NCI-H524 treated with DMSO at 0.1 percent for 48 hours (cell line): ENCODE results near the gene SP140L.
"Not testable (repeated sequence)": the region's sequence is repeated elsewhere in the genome, so short reads cannot be mapped to it uniquely, and the experiment has no call there.

ENCODE experiments used
- DNase-seq: peaks from one replicate; lab custom pipeline; 2025; lab: John Stamatoyannopoulos, UW

Gene SP140L

DNA sequence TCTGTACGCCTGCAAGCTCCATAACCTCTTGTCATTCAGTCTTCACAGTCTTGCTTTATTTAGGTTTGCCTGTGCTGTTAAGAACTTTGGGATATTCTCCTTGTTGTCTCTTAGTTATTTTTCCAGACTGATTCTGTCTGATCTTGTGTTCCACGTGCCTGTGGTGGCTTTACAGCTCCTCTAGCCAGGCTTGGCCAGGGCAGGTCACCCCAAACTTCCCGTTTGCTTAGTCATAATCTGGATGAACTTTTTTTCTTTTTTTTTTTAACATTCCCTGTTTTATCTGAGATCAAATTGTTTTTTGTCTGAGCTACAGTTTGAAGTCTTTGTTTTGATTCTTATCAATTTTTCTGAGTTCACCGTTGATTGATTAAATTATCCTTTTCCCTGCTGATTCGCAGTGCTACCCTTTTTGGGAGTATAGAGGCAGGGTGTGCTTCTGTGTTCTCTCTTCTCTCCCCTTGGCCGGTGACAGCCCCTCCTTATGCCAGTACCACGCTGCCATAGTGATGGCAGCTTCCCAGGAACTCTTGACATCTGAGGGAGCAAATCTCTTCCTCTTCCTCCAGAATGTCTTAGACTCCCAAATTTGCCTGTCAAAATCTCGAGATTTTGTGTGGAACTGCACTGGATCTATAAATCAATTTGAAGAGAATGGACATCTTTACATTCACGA lies 91.5 kb downstream of the SP140L start:
- no peak for DNase-seq

DNA sequence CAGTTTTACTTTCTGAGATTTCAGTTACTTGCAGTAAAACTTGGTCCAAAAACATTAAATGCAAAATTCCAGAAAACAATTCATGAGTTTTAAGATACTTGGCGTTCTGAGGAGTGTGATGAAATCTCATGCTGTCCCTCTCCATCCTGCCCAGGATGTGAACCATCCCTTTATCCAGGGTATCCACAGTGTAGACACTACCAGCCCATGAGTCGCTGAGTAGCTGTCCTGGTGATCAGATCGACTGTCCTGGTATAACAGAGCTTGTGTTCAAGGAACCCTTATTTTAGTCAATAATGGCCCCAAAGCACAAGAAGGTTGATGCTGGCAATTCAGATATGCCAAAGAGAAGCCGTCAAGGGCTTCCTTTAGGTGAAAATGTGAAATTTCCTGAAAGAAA lies 92.2 kb downstream of the SP140L start:
- no peak for DNase-seq

DNA sequence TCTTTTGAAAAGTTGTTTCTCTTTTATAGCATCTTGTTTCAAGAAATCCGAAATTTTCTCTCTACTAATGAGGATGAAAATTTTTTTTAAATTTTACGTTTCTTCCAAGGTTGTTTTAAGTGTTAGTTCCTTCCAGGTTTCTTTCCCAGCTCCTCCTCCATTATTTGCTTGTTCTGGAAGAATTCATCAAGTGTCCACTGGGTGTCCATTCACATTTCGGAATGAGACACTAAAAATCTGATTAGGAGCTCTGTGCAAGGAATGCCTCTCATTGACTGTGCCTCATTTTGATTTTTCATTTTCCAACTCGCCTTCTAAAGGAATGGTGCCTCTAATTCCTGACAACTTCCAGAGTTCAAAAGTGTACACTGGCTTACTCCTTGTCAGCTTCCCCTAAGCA lies 95.2 kb downstream of the SP140L start:
- DNase-seq: no peak

DNA sequence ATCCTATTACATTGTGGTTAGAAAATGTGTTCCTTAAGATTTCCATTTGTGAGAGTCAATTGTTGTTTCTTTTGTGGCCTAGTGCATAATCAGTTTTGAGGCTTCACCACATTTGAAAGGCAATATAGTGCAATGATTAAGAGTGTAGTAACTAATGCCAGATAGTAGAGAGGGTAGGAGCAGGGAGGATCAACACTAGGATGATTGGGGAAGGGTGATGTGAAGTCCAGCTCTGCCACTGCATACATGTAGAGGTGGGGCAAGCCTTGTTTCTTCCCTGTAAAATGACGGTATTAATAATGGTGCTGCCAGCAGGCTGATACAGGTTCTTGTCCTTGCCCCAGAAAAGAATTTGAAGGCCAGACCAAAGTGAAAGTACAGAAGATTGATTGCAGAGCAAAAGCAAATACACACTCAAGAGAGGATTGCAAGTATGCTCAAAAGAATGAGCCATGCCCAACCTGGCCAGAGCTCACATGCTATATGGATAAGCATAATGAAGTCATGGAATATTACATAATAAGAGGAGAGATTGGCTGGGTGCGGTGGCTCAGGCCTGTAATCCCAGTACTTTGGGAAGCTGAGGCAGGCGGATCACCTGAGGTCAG lies 97.0 kb downstream of the SP140L start:
- DNase-seq: no peak

DNA sequence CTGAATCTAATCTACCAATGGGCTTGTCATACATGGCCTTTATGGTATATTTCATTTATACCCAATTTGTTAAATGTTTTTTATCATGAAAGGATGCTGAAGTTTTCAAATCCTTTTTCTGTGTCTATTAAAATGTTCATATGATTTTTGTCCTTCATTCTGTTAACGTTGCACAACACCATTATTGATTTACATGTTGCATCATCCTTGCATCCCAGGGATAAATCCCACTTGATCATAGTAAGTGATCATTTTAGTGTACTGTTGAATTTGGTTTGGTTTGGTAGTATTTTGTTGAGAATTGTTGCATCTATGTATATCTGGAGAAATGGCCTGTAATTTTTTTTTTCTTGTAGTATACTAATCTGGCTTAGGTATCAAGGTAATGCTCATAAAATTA lies 98.4 kb downstream of the SP140L start:
- DNase-seq: no peak

DNA sequence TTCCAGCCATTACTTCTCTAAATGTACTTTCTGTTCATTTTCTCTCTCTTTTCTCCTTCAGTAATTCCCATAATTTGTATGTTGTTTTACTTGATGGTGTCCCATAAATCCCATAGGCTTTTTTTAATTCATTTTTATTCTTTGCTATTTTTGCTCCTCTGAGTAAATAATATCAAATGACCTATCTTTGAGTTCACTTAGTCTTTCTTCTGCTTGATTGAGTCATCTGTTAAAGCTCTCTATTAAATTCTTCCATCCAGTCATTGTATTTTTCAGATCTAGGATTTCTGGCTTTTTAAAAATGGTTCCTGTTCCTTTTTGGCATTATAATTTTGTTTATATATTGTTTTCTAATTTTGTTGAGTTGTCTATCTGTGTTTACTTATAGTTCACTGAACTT lies 102.5 kb downstream of the SP140L start:
- no peak for DNase-seq

DNA sequence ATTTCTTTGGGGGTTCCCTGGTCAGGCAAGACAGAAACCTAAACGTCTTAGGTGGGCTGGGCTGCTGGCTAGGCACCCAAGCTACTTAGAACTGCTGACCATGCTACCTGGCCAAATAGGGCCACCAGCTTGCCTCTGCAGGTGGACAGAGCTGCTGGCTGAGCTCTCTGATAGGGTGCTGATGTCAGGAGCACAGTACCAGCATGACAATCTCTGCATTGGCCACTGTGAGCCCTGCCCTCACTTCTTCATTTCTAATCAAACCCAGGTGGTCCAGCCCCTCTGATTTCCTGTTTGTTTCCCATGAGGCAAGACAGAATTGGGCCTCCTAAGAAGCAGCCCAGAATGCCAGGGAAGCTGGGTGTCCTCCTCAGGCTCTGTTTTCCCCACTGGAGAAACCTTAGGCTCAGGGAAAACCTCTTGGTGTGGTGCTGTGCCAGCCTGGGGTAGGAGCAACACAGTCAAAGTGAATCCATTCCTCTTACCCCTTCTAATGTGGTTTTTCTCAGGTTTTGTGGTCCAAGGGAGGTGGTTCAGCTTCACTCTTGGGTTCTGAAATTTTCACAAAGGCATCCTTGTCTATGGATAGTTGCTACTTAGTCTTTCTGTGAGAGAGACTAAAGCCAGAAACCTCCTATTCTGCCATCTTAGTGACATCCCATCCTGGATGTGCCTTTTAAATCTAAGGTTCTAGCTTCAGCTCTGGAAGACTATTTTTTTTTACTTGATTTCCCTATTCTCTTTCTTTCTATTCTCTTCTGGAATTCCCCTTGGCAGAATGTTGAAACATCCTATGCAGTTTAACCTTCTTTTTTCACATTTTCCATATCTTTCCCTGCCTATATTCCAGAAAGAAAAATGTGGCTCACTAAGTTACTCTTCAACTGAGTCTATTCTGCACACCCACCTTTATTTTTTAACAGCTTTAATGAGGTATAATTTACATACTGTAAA lies 104.2 kb downstream of the SP140L start:
- no peak for DNase-seq

DNA sequence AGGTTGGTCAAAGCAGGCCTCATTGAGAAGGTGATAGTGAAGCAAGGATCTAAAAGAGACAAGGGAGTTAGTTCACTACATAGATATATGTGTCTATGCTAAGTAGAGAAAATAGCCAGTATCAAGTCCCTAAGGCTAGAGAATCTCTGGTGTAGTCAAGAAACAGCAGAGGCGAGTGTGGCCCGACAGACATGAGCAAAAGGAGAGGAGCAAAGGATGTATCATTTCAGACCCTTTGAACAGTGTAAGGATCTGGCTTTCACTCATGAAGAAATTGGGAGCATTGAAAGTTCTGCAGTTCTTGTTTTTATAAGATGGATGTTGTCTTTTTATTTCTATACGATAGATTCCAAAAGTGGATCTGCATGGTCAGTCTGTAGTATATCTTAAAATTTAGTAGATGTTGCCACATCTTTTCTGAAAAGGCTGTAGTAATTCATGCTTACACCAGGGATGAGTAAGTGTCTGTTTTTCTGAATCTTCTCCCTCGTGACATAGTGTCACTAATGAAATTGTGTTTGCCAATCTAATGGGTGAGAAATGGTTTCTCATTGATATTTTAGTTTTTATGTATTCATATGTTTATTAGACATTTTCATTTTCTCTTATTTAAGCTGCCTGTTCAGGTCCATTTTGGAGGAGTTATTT lies 107.8 kb downstream of the SP140L start:
- no peak for DNase-seq

DNA sequence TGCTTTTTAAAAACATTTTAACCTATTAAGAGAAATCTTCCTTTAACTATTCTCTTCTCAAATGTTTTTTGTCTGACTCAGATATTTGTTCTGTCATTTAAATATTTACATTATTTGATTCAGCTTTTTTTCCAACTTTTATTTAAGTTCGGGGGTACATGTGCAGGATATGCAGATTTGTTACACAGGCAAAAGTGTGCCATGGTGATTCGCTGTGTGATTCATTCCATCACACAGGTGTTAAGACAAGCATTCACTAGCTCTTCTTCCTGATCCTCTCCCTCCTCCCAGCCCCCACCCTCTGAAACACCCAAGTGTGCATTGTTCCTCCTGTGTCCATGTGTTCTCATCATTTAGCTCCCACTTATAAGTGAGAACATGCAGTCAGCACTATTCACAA lies 108.4 kb downstream of the SP140L start:
- DNase-seq: no peak

DNA sequence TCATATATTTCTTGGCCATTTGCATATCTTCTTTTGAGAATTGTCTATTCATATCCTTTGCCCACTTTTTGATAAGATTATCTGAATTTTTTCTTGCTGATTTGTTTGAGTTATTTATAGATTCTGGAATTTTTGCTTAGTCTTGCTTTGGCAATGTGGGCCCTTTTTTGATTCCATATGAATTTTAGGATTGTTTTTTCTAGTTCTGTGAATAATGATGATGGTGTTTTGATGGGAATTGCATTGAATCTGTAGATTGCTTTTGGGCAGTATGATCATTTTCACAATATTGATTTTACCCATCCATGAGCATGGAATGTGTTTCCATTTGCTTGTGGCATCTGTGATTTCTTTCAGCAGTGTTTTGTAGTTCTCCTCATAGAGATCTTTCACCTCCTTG lies 112.1 kb downstream of the SP140L start:
- not testable (repeated sequence) for DNase-seq

DNA sequence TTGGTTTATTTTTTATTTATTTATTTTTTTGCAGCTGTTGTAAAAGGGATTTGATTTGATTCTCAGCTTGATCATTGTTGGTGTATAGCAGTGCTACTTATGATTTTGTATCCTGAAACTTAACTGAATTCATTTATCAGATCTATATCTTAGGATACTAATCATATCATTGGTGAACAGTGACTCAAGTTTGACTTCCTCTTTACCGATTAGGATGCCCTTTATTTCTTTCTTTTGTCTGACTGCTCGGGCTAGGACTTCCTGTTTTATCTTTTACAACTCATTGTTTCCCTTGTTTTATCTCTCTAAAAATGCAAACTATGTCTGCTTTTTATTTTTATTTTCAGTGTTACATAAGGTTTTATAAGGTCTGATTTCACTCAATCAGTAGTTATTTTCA lies 112.6 kb downstream of the SP140L start:
- no peak for DNase-seq

DNA sequence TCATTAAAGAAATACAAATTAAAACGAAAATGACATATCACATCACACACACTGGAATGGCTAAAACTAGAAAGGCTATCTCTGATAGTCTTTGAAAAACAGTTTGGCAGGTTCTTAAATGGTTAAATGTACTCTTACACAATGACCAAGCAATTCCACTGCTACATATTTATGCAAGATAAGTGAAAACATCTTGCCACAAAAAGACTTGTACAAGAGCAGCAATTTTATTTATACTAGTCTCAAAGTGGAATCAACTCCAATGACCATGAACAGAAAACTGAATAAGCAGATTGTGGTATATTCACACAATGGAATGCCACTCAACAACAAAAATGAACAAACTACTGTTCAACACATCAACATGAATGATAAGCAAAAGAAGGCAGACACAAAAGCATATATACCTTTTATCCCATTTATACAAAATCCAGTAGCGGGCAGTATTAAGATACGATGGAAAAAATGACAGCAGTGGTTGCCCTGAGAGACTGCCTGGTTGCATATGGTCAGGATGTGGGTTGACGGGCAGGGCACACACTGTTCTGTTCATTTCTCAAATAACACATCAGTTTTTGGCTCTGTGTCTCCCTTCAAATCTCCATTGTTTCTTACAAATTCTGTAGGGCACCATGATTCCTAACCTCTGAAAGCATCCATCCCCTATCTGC lies 114.4 kb downstream of the SP140L start:
- DNase-seq: no peak

DNA sequence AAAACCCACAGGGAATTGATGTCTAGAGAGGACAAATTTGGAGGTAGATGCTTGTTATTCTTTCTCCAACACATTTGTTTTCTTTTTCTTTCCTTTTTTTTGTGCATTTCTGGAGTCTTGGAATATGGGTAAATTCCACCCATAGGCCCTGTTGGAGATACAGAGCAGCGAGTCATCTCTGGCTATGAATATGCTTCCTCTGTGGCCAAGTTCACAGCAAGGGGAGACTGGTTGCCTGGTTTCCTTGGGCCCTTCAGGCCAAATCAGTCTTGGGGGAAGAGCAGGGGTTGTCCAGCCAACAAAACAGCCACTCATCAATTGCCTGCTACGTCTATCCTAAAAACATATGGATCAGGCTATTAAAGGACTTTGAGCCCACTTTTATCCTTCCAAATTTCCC lies 116.5 kb downstream of the SP140L start:
- no peak for DNase-seq

DNA sequence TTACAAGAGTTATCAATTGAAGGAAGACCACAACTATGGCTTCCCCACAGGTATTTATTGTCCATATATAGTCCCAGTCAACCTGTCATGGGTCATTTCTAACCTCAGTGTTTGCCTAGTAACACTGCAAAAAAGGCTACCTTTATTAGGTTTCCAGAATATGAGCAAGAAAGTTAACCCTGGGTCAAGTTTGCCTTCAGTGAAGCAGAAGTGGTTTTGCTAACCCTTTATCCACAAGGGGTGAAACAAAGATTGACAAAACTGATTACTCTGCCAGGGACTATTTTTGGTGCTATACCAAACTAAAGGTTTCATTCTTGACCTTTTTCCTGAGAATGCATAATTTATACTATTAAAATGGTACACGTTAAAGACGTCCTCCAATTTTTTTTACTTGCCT lies 117.8 kb downstream of the SP140L start:
- DNase-seq: no peak

DNA sequence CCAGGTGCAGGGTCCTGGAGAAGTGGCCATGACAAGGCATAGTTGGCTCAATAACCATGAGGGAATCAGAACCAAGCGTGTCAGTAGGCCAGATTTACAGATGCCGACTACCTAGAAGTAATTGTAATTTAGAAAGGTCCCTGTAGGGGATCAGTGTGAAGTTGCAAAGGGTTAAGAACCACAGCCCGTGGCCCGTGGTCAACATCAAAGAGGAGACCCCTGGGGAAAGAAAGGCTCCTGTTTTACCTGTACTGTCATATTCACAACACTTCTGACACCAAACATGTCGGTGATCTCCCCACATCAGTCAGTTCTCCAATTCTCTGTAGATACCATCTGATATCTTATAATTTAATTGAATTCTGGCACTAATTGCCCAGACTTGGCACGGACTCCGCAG lies 120.0 kb downstream of the SP140L start:
- DNase-seq: no peak

DNA sequence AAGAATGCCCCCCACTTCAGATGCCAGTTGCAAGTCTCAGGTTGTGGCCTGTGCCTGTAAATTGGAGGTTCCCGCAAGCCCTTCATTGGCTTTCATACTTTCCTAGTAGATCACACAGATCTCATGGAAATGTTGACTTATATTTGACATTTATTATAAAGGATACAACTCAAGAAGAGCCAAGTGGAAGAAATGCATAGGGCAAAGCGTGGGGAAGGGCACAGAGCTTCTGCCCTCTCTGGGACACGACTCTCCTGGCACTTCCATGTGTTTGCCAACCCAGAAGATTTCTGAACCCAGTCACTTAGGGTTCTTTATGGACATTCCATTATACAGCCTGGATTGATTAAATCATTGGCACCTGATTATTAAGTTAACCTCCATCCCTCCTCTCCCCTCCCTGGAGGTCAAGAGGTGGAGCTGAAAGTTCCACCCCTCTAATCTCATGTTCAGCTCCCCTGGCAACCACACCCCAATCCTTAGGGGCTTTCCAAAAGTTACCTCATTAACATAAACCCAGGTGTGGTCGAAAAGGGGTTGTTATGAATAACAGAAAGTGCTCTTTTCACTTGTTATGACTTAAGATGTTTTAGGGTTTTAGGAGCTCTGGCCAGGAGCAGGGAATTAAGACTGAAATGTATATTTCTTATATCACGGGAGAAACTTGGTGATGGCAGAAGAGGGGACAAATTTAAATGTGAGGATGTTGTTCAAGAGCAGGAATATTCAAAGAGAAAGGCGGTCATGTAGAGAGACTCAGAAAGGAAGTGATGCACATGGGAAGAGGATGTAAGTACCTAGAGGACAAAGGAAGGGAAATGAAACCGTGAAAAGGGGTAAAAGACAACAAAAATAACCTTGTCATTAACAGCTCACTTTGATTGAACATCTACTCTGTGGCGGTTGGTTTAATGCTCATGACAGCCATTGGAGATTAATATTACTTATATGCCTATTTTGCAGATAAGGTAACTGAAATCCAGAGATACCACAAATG lies 120.8 kb downstream of the SP140L start:
- no peak for DNase-seq

DNA sequence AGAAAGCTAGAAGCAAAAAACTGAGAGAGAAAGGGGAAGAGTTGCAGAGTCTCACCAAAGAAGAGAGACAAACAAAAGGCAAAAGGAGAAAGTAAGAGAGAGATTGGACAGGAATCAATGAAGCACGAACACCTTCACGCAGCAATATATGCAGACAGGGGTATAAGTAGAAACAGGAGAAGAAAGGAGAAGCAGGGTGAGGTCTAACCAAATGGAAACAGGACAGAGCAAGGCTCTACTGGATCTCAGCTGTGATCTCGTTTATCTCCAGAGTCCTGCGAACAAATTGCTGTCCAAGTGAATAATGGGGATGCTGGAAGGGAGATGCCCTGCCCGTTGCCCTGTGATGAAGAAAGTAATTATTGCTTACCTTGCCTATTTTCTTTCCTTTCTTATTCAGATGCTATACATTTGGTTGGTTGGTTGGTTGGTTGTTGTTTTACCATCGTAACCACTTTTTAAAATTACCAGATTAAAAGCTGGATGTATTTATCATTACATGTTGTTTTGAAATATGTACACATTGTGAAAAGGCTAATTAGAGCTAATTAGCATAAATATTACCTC lies 123.0 kb downstream of the SP140L start:
- no peak for DNase-seq

DNA sequence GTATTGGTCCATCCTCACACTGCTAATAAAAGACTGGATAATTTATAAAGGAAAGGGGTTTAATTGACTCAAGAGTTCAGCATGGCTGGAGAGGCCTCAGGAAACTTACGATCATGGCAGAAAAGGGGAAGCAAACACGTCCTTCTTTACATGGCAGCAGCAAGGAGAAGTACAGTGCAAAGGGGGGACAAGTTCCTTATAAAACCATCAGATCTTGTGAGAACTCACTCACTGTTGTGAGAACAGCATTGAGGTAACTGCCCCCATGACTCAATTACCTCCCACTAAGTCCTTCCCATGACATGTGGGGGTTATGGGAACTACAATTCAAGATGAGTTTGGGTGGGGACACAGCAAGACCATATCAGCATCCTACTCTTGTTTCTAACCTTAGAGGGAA lies 126.0 kb downstream of the SP140L start:
- no peak for DNase-seq
